ENCODE measurements around the gene ZSWIM5.
"Not testable (repeated sequence)": the region's sequence is repeated elsewhere in the genome, so short reads cannot be mapped to it uniquely, and the experiment has no call there.

ZSWIM5 gene

GRCh38 chr1:45136984-45137383, 69.4 kb downstream of the ZSWIM5 start:
- DNase-seq (ENCODE audit: low read depth), result no peak

GRCh38 chr1:45135316-45135715, 71.1 kb downstream of the ZSWIM5 start:
- DNase-seq (ENCODE audit: low read depth), result no peak

- DNase-seq (ENCODE audit: low read depth), result no peak
Observed at GRCh38 chr1:45134461-45134873, 71.9 kb downstream of the ZSWIM5 start.

- DNase-seq (ENCODE audit: low read depth), result not testable (repeated sequence)
Observed at GRCh38 chr1:45132719-45133118, 73.7 kb downstream of the ZSWIM5 start.

GRCh38 chr1:45123358-45123757, 83.0 kb downstream of the ZSWIM5 start:
- DNase-seq (ENCODE audit: low read depth), result no peak

GRCh38 chr1:45122724-45123123, 83.7 kb downstream of the ZSWIM5 start:
- DNase-seq (ENCODE audit: low read depth), result no peak

GRCh38 chr1:45117766-45118165, 88.6 kb downstream of the ZSWIM5 start:
- no peak for DNase-seq (ENCODE audit: low read depth)

- DNase-seq (ENCODE audit: low read depth), result no peak
Observed at GRCh38 chr1:45116820-45117219, 89.6 kb downstream of the ZSWIM5 start.

- no peak for DNase-seq (ENCODE audit: low read depth)
Observed at GRCh38 chr1:45116340-45116739, 90.1 kb downstream of the ZSWIM5 start.

GRCh38 chr1:45115198-45115597, 91.2 kb downstream of the ZSWIM5 start:
- DNase-seq (ENCODE audit: low read depth), result not testable (repeated sequence)

GRCh38 chr1:45112661-45113060, 93.7 kb downstream of the ZSWIM5 start:
- DNase-seq (ENCODE audit: low read depth), result no peak

- DNase-seq (ENCODE audit: low read depth), result no peak
Observed at GRCh38 chr1:45111239-45111638, 95.2 kb downstream of the ZSWIM5 start.

GRCh38 chr1:45107782-45108181, 98.6 kb downstream of the ZSWIM5 start:
- DNase-seq (ENCODE audit: low read depth), result no peak

- not testable (repeated sequence) for DNase-seq (ENCODE audit: low read depth)
Observed at GRCh38 chr1:45106864-45107263, 99.5 kb downstream of the ZSWIM5 start.

GRCh38 chr1:45106156-45106545, 100.3 kb downstream of the ZSWIM5 start:
- not testable (repeated sequence) for DNase-seq (ENCODE audit: low read depth)

- not testable (repeated sequence) for DNase-seq (ENCODE audit: low read depth)
Observed at GRCh38 chr1:45105486-45106155, 100.8 kb downstream of the ZSWIM5 start.

GRCh38 chr1:45103534-45103933, 102.9 kb downstream of the ZSWIM5 start:
- no peak for DNase-seq (ENCODE audit: low read depth)

- DNase-seq (ENCODE audit: low read depth), result no peak
Observed at GRCh38 chr1:45101947-45102346, 104.5 kb downstream of the ZSWIM5 start.

- DNase-seq (ENCODE audit: low read depth), result not testable (repeated sequence)
Observed at GRCh38 chr1:45101528-45101927, 104.9 kb downstream of the ZSWIM5 start.

GRCh38 chr1:45097944-45098343, 108.5 kb downstream of the ZSWIM5 start:
- no peak for DNase-seq (ENCODE audit: low read depth)

- DNase-seq (ENCODE audit: low read depth), result no peak
Observed at GRCh38 chr1:45097079-45097478, 109.3 kb downstream of the ZSWIM5 start.

GRCh38 chr1:45095450-45095849, 111.0 kb downstream of the ZSWIM5 start:
- DNase-seq (ENCODE audit: low read depth), result no peak

GRCh38 chr1:45094371-45094770, 112.0 kb downstream of the ZSWIM5 start:
- not testable (repeated sequence) for DNase-seq (ENCODE audit: low read depth)

GRCh38 chr1:45093334-45093733, 113.1 kb downstream of the ZSWIM5 start:
- DNase-seq (ENCODE audit: low read depth), result no peak
